ENCODE results near the gene ARSB. TPM values are rescaled to one million over a fixed set of nuclear protein-coding genes. Genes with fewer than 3 reads are reported as not detected.
A peak's percentile ranks its signal among the peaks of the same experiment; 100 is the strongest.
"Not testable (repeated sequence)": the region's sequence is repeated elsewhere in the genome, so short reads cannot be mapped to it uniquely, and the experiment has no call there.

ARSB gene
- total and polyA plus RNA-seq, 2 donors (not counting 1 experiment from before 2014, with no cell fraction given), result 4.6 to 9.8 TPM

- peak overlapping the region; percentile 79 for H3K4me2 ChIP-seq (replicated peaks; ENCODE audit: low read depth, low read length, poor library complexity, severe bottlenecking)
- H3K27ac Mint-ChIP-seq, result peak overlapping the region; percentile 92
- peak; percentile 33 for DNase-seq
- H2AFZ ChIP-seq (ENCODE audit: insufficient read depth, low read depth, low read length, poor library complexity, severe bottlenecking), result peak overlapping the region; percentile 96
- peak overlapping the region; percentile 44 to 85 (median 84) for H3K4me3 ChIP-seq (ENCODE audit: control extremely low read depth in 1 of 5, extremely low read depth in 1 of 5, insufficient read depth in 1 of 5, low read depth in 2 of 5, low read length in 4 of 5)
- peaks cover 50% of the 10 kb centered on the region for H3K4me1 Mint-ChIP-seq
- peak overlapping the region; percentile 78 for H3K9ac ChIP-seq (ENCODE audit: low read length)
- H3K36me3 ChIP-seq (replicated peaks in 1 of 2; ENCODE audit: control extremely low read depth in 1 of 2, control insufficient read depth in 1 of 2, extremely low read depth in 1 of 2, insufficient read depth in 2 of 2, low read length in 1 of 2), result no peaks in the 10 kb centered on the region
- H3K27me3 ChIP-seq (replicated peaks in 1 of 4; ENCODE audit: control extremely low read depth in 1 of 4, control insufficient read depth in 3 of 4, insufficient read depth in 4 of 4, low read length in 3 of 4), result no peaks in the 10 kb centered on the region
- 12% methylated on average over 10 of the region's 17 CpGs for WGBS (ENCODE audit: insufficient coverage)
- ATAC-seq (ENCODE audit: low read depth), result no peak
- ChIA-PET POLR2A (interaction anchor here (0.5 to 1.4 kb wide), 8 partner anchors 148 to 1273 kb away, joined by 3 to 8 read pairs (median 4); partner anchors contain the start of genes AP3B1 and SCAMP1), CTCF (interaction anchor here (0.6 to 4.6 kb wide), 11 partner anchors 11 to 516 kb away, joined by 3 to 41 read pairs (median 3); no protein-coding TSS in a partner anchor)
- no peaks in the 10 kb centered on the region for H3K9me3 Mint-ChIP-seq (ENCODE audit: insufficient read depth)
- H3K27me3 Mint-ChIP-seq, result no peaks in the 10 kb centered on the region
- peak overlapping the region; percentile 67 to 89 for H3K27ac ChIP-seq (ENCODE audit: low read length in 2 of 2)
- H3K9me3 ChIP-seq (ENCODE audit: control extremely low read depth in 1 of 3, control insufficient read depth in 2 of 3, insufficient read depth in 1 of 3, low read length in 2 of 3), result no peaks in the 10 kb centered on the region
- peaks cover 18 to 28% of the 10 kb centered on the region in 2 donors for H3K4me1 ChIP-seq (ENCODE audit: control insufficient read depth in 2 of 2, insufficient read depth in 2 of 2, low read length in 2 of 2)
- peaks cover 25% of the 10 kb centered on the region for H3K79me2 ChIP-seq (ENCODE audit: control insufficient read depth, insufficient read depth, low read length)
- no peaks in the 10 kb centered on the region for H4K20me1 ChIP-seq (ENCODE audit: control insufficient read depth, insufficient read depth, low read length, poor library complexity, severe bottlenecking)
- no peak for TF ChIP-seq EZH2 (IDR thresholded peaks at IDR 0.05; ENCODE audit: borderline replicate concordance, insufficient read depth, low read depth, low read length, poor library complexity, severe bottlenecking)
- no peak for TF ChIP-seq CTCF (IDR thresholded peaks at IDR 0.05)
- peak overlapping the region; percentile 89 for H3K4me3 Mint-ChIP-seq
- intact Hi-C loops (cut with micrococcal nuclease), result loop anchor here (1.0 to 10.0 kb wide), 14 partner anchors 37 to 1949 kb away; partner anchors contain the start of genes AGGF1, AP3B1, BHMT and HOMER1
Observed at GRCh38 chr5:78983601-78984438, 1.3 kb downstream of the ARSB start.

- Histone ChIP-seq H3K4me2 (replicated peaks; ENCODE audit: low read depth, low read length, poor library complexity, severe bottlenecking) (peak overlapping the region; percentile 79), H3K4me3 (ENCODE audit: control extremely low read depth in 1 of 5, extremely low read depth in 1 of 5, insufficient read depth in 1 of 5, low read depth in 2 of 5, low read length in 4 of 5) (peak overlapping the region in 1 of 5 experiments; percentile 85), H3K27ac (ENCODE audit: low read length in 2 of 2) (peak overlapping the region; percentile 67 to 89), H2AFZ (ENCODE audit: insufficient read depth, low read depth, low read length, poor library complexity, severe bottlenecking) (peak overlapping the region; percentile 96), H3K79me2 (ENCODE audit: control insufficient read depth, insufficient read depth, low read length) (peaks cover 30% of the 10 kb centered on the region), H3K4me1 (ENCODE audit: control insufficient read depth in 2 of 2, insufficient read depth in 2 of 2, low read length in 2 of 2) (peaks cover 18 to 28% of the 10 kb centered on the region in 2 donors)
- ChIA-PET CTCF (interaction anchor here (0.6 to 4.6 kb wide), 7 partner anchors 10 to 515 kb away, joined by 3 to 41 read pairs (median 5); no protein-coding TSS in a partner anchor), POLR2A (interaction anchor here (1.1 to 1.2 kb wide), 2 partner anchors 150 to 254 kb away, joined by 4 to 8 read pairs; no protein-coding TSS in a partner anchor)
- not testable (repeated sequence) for DNase-seq; ATAC-seq (ENCODE audit: low read depth); H3K27me3 Mint-ChIP-seq; H3K9me3 ChIP-seq (ENCODE audit: control extremely low read depth in 1 of 3, control insufficient read depth in 2 of 3, insufficient read depth in 1 of 3, low read length in 2 of 3); H4K20me1 ChIP-seq (ENCODE audit: control insufficient read depth, insufficient read depth, low read length, poor library complexity, severe bottlenecking); H3K9me3 Mint-ChIP-seq (ENCODE audit: insufficient read depth); H3K9ac ChIP-seq (ENCODE audit: low read length); H3K27me3 ChIP-seq (replicated peaks in 1 of 4; ENCODE audit: control extremely low read depth in 1 of 4, control insufficient read depth in 3 of 4, insufficient read depth in 4 of 4, low read length in 3 of 4); H3K36me3 ChIP-seq (replicated peaks in 1 of 2; ENCODE audit: control extremely low read depth in 1 of 2, control insufficient read depth in 1 of 2, extremely low read depth in 1 of 2, insufficient read depth in 2 of 2, low read length in 1 of 2)
- intact Hi-C loops (cut with micrococcal nuclease), result loop anchor here (2.0 to 10.0 kb wide), 8 partner anchors 129 to 1948 kb away; partner anchors contain the start of genes AGGF1, BHMT, SERINC5 and TBCA
- Mint-ChIP-seq H3K27ac (peak overlapping the region; percentile 92), H3K4me3 (peak overlapping the region; percentile 89), H3K4me1 (peaks cover 51% of the 10 kb centered on the region)
- 83% methylated on average over 9 of the region's 9 CpGs for WGBS (ENCODE audit: insufficient coverage)
Observed at GRCh38 chr5:78983194-78983593, 1.9 kb downstream of the ARSB start.
